NOMO-1 (cell line): ENCODE results near the gene CLDN7.

Experiments
- DNase-seq, 2 experiments: peaks; one replicate each; lab custom pipeline; 2025; ENCODE audit not compliant: unreplicated experiment in 2 of 2; lab: John Stamatoyannopoulos, UW

CLDN7 gene

GRCh38 chr17:7262192-7262934 is at the start of gene CLDN7:
Gene CLDN7 (minus strand): TSS chr17:7262478. CDS start chr17:7262043, 435 bp downstream.
- DNase-seq, result no peak

- no peak for DNase-seq
Measured at GRCh38 chr17:7311110-7311705, 48.9 kb upstream of the CLDN7 start.

- DNase-seq, result no peak
Measured at GRCh38 chr17:7309628-7310027, 47.4 kb upstream of the CLDN7 start.

- peak; percentile 67 to 91 for DNase-seq
Measured at GRCh38 chr17:7308625-7309433, 46.6 kb upstream of the CLDN7 start.

DNA sequence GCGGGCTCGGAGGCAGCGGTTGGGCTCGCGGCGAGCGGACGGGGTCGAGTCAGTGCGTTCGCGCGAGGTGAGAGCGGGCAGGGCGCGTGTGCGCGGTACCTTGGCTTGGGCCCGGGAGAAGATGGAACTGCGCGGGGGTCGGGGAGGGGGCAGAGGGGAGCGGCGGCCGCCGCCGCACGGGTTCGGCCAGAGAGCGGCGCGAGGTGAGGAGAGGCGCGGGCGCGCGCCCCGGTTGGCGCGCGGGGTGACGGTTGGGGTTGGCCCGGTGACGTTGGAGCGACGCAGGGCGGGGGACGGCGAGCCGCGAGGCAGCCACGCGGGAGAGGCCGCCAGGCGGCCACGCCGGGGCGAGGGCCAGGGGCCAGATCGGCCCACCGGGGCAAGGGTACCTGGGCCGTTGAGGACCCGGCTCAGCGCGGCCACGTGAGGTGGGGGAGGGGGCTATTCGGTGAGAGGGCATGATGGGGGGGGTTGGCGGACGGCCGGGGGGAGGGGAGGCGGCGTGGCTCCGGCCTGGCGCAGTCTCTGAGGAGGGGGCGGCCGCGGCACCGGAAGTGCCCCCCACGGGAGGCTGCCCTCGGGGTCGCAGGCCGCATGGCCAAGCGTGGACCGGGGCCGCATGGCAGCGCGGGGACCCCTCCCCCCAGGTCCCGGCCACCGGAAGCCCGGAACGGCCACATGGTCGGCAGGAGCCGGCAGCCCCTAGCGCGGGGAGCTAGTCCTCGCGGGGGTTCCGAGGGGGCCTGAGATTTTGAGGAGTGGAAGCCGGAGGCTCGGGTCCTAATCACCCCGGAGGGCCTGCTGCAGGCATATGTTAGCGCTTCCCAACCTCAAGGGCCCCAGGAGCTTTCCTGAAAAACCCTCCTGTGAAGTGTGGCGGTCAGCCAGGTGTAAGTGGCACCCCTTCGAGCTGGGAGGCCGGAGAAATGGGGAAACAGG is 45.7 kb upstream of the CLDN7 start:
- DNase-seq, result peak; percentile 18 to 57

DNA sequence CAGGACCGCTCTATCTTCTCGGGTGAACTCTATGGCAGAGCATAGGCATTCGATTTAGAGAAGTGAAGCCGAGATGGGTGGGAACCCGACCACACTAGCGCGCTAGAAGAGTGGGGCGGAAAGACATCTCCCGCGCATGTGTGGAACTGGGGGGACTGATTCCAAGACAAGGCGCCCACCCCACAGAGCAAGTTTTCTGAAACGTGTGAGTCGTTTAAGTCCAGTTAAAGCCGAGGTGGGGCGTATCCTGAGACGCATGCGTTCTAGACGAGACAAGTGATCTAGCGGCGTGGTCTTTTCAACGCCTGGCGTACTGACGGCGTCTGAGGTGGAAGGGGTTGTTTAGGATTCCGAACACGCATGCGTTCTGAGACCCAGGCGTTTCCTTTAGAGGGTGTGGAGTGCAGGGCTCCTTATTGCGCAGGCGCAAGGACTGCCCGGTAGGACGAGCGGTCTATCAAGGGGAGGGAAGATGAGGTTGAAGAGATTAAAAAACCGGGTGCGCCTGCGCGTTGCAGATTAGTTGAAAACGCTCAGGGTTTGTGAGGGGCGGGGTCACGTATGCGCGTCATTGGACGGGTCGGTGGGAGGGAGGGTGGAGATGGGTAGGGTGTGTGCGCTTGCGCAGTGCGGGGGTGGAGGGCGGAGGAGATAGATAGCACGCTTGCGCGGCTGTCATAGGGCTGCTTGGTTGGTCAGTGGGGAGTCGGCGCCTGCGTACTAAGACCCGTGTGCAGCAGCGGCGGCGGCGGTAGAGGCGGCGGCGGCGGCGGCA is 44.8 kb upstream of the CLDN7 start, which contains the start of gene EIF5A:
Gene EIF5A (plus strand): TSS at position 718 of the 775 bp plus-strand sequence. CDS start 2,008 bp downstream, outside the sequence.
- peak; percentile 98 to 100 for DNase-seq

- DNase-seq, result no peak
Measured at GRCh38 chr17:7304179-7304578, 41.9 kb upstream of the CLDN7 start.

GRCh38 chr17:7296189-7296861 is 34.0 kb upstream of the CLDN7 start:
- DNase-seq, result peak; percentile 57 to 66

GRCh38 chr17:7295230-7296180 is 33.2 kb upstream of the CLDN7 start:
- no peak for DNase-seq

DNA sequence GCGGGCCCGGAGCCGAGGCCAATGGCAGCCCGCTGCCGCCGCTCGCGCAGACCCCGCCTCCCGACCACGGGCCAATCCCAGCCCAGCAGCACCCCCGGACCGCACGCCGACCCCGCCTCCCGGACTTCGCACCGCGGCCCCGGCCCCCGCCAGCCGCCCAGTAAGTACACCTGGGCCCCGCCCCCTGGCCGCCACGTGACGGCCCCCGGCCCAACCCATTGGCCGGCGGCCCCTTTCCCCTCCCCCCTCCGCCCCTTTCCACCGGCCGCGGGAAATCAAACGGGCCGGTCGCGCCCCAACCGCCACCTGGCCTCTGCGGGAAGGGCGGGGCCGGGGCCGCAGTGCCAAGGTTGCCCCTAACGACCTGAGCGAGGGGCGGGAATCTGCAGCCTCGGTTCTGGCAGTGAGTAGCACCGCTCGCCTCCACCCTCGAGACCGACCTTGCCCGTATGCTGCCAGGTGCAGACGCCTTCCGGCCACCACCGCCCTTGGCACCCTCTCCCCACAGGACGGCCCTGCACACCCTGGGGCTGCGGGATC is 32.4 kb upstream of the CLDN7 start, which contains the start of gene YBX2:
Gene YBX2 (minus strand): TSS at position 26 of the 540 bp plus-strand sequence. CDS start 139 bp downstream, outside the sequence.
- DNase-seq, result peak; percentile 58 to 78

DNA sequence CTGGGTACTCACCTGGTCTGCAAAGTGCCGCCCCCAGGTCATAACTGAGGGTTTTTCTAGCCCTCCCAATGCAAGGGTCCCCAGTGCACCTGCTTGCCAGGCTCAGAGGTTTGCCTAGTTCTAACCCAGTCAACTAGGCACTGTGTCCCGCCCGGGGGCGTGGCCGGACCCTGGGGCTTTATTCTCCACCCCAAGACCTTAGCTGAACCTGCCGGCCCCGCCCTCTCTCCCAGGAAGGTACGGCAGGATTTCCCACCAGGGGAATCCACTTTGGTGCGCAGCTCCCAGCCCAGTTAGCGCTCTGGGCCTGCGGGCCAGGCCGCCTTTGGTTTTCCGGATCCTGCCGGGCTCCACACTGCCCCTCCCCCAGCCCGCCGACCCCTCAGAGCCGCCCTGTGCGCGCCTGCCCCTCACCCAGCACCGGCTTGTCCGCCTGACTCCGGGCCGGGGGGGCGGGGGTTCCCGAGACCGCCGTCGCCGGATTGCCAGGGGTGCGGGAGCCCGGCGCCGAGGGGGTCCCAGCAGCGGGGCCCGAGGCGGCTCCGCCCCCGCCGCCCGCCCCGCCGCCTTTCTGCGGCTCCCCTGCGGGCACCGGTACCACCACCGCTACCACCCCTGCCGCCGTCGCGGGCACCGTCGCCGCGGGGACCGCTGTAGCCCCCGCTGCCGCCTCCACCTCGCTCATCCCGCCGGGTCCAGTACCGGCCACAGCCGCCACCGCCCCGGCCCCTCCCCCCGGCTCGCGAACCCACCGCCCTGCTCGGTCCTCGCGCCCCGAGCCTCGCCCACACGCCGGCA is 31.7 kb upstream of the CLDN7 start:
- DNase-seq, result no peak

- no peak for DNase-seq
Measured at GRCh38 chr17:7293159-7293558, 30.9 kb upstream of the CLDN7 start.

DNA sequence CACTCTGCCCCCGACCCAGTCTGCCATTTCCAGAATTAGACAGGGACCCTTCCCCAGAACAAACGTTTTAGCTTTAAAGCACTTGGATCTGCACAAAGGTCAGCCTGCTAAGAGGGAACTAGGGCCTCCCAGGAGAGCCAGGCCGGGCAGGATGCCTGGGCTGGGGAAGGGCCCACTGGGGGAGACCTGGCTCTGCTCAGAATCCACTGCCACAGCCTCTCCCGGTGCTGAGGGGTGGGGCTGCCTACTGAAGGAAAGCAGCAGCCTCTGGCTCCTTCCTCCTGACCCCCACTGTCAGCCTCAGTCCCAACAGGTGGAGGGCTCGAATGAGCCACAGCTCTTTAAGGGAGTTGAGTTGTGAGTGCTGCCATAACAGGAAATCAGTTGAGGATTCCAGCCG is 30.5 kb upstream of the CLDN7 start:
- DNase-seq, result no peak

GRCh38 chr17:7292194-7292593 is 29.9 kb upstream of the CLDN7 start:
- no peak for DNase-seq

DNA sequence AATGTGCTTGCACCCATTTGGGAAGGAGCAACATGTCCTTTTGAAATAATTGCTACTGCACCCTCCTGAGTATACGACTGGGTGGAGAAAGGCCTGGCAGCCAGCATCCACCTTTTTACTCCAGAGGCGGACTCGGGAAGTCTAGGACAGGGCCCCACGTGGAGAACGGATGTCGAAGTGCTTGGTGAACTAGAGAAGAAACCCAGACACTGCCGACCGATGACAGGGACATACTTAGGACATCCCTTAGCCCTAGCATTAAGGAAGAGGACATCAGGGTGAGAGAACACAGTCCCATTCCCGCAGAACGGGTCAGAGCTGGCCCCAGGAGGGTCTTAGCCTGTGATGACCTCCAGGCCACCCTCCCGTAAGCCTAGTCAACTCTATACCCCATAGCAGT is 28.4 kb upstream of the CLDN7 start:
- DNase-seq, result no peak

GRCh38 chr17:7290166-7290565 is 27.9 kb upstream of the CLDN7 start:
- DNase-seq, result no peak
